T47D (cell line): ENCODE data around the gene GTPBP1.

Source experiments
- DNase-seq, 2 experiments: peaks; one replicate each; pipeline versions ENCODE4 v3.0.0 to v3.0.0-alpha.2; 2011 to 2012; ENCODE audit warnings: low read depth in 1 of 2, low spot score in 1 of 2
- JUND ChIP-seq: IDR thresholded peaks from 2 replicates; pipeline ENCODE4 v1.6.1; 2012; ENCODE audit warnings: low read depth
- in situ Hi-C: cut with HindIII; loops from 2 replicates; pipeline ENCODE4 v1.10.0; 2016; ENCODE audit warnings: low sequenced_read_pairs, low pct_unique_long_range_greater_than_20kb

The GTPBP1 gene

GRCh38 chr22:38705235-38706100, at the start of gene GTPBP1:
GTPBP1 (plus strand) TSS chr22:38705944; CDS start chr22:38705956, 12 bp downstream.
- TF ChIP-seq JUND = no peak
- in situ Hi-C loops = no loop called here
- DNase-seq = peak; percentile 92 to 100

- peak; percentile 89 to 95 for DNase-seq
- in situ Hi-C loops = no loop called here
- TF ChIP-seq JUND = no peak
These were observed 49.3 kb upstream of the GTPBP1 start, which contains the start of the genes CBY1 and FAM227A for GRCh38 chr22:38656256-38657044. CBY1 (plus strand) TSS chr22:38656638; CDS start chr22:38668055, 11,417 bp downstream. FAM227A (minus strand) TSS chr22:38656392; CDS start chr22:38650168, 6,224 bp downstream.

GRCh38 chr22:38657045-38657909, 48.5 kb upstream of the GTPBP1 start:
- no peak for TF ChIP-seq JUND
- DNase-seq = no peak
- in situ Hi-C loops = no loop called here

DNA sequence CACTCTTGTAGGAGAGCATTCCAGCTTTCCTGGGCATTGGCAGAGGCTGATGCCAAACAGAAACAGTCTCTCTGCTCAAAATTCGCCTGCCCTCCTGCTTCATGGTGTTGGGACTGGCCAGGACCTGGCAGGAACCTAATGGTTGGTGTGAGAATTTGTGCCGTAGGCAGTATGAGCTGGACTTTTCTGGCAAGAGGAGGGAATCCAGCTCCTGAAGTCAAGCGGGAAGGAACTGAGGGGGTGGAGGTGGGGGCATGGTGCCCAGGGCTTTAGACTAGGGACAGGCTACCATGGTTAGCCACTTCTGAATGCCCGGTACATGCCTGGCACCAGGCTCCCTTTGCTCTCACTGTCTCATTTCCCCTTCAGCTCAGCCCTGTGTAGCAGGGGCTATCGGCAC, 30.9 kb upstream of the GTPBP1 start:
- TF ChIP-seq JUND = no peak
- in situ Hi-C loops = no loop called here
- no peak for DNase-seq

- in situ Hi-C loops = no loop called here
- TF ChIP-seq JUND = no peak
- DNase-seq = no peak
These were observed 29.9 kb upstream of the GTPBP1 start for GRCh38 chr22:38675833-38676232.

- in situ Hi-C loops = no loop called here
- TF ChIP-seq JUND = no peak
- DNase-seq = peak; percentile 84
These were observed 24.0 kb upstream of the GTPBP1 start, which contains the start of gene TOMM22 for GRCh38 chr22:38681582-38682335. TOMM22 (plus strand) TSS chr22:38681957; CDS start chr22:38681979, 22 bp downstream.

DNA sequence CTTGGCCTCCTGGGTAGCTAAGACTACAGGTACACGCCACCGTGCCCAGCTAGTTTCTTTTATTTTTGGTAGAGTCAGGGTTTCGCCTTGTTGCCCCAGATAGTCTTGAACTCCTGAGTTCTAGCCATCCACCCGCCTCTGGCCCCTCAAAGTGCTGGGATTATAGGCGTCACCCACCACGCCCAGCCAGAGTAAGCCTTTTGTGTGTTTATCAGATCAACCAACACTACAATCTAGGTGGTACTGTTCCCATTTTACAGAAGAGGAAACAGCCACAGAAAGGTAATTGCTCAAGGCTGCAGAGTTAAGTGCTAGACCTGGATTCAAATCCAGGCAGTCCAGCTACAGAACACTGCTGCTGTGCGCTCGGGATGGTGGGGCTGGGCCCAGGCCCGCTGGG, 20.8 kb upstream of the GTPBP1 start:
- in situ Hi-C loops = no loop called here
- no peak for DNase-seq
- no peak for TF ChIP-seq JUND

GRCh38 chr22:38685761-38686160, 20.0 kb upstream of the GTPBP1 start:
- DNase-seq = no peak
- in situ Hi-C loops = no loop called here

DNA sequence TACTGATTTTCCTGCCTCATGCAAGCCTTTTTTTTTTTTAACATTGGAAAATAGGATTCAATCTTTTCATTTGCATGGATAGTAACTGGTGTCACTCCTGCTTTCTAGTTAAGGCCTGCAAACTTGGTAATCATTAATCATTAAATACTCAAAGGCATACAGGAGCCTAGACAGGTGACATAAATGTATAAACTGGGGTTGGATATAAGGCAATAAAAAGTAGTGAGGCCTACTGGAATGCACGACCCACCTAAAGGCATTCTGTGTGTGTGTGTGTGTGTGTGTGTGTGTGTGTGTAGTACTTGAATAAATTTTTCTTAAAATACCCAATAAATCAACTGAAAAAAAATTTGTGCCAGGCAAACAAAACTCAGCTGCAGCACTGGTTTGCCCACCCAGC, 16.1 kb upstream of the GTPBP1 start:
- TF ChIP-seq JUND = no peak
- in situ Hi-C loops = no loop called here
- no peak for DNase-seq

More at GRCh38 chr22:38685761-38686160, 20.0 kb upstream of the GTPBP1 start:
- TF ChIP-seq JUND = no peak

DNA sequence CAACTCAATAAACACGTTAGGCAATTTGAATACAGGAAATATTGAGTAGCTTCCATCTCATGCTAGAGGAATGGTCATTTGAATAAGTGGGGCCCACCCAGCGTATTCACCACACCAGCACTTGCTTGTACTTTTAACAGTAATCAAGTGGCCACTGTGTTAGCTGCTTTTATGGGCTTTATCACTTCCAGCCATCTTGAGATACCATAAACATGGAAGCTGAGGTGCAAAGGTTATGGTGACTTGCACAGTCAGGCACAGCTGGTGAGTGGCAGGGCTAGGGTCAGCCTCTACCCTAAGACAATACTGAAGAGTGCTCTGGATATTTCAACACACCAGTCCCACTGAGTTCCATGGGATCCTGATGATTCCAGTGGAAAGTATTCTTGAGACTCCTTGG, 11.7 kb upstream of the GTPBP1 start:
- in situ Hi-C loops = no loop called here
- no peak for DNase-seq
- no peak for TF ChIP-seq JUND

- TF ChIP-seq JUND = no peak
These were observed 10.8 kb upstream of the GTPBP1 start for GRCh38 chr22:38694940-38695339.

More at GRCh38 chr22:38694940-38695339, 10.8 kb upstream of the GTPBP1 start:
- in situ Hi-C loops = no loop called here
- DNase-seq = no peak
